Neural progenitor cell (in vitro differentiated cells): ENCODE data around the gene FGFR3. TPM values are rescaled to one million over a fixed set of nuclear protein-coding genes. Genes with fewer than 3 reads are reported as not detected.

ENCODE experiments used
- DNase-seq: peaks from one replicate; pipeline ENCODE4 v3.0.0-alpha.2; 2016; ENCODE audit warnings: low spot score
- H2AFZ ChIP-seq: fragments of 200-600 bp; sonication (generic); replicated peaks from 2 replicates; pipeline ENCODE4 v1.6.1; 2016; ENCODE audit warnings: antibody characterized with exemption
- H3F3A ChIP-seq: fragments of 200-600 bp; sonication (generic); 2 replicates; pipeline ENCODE4 v1.6.1; 2016; ENCODE audit warnings: antibody characterized with exemption, low read depth
- H3K27ac ChIP-seq: fragments of 200-600 bp; sonication (generic); 2 replicates; pipeline ENCODE4 v1.5.1; 2016; ENCODE audit warnings: mild to moderate bottlenecking
- H3K27me3 ChIP-seq: fragments of 200-600 bp; sonication (generic); 2 replicates; pipeline ENCODE4 v1.6.1; 2016; ENCODE audit warnings: mild to moderate bottlenecking, moderate library complexity
- H3K36me3 ChIP-seq: fragments of 200-600 bp; sonication (generic); 2 replicates; pipeline ENCODE4 v1.5.1; 2016
- H3K4me1 ChIP-seq: fragments of 200-600 bp; sonication (generic); 2 replicates; pipeline ENCODE4 v1.6.1; 2016; ENCODE audit warnings: mixed run types
- H3K4me2 ChIP-seq: fragments of 200-600 bp; sonication (generic); 2 replicates; pipeline ENCODE4 v1.6.1; 2016
- H3K4me3 ChIP-seq: fragments of 200-600 bp; sonication (generic); 2 replicates; pipeline ENCODE4 v1.5.1; 2016
- H3K79me2 ChIP-seq: fragments of 200-600 bp; sonication (generic); 2 replicates; pipeline ENCODE4 v1.6.1; 2016; ENCODE audit warnings: low read depth
- H3K9ac ChIP-seq: fragments of 200-600 bp; sonication (generic); 2 replicates; pipeline ENCODE4 v1.6.1; 2016
- H3K9me3 ChIP-seq: fragments of 200-600 bp; sonication (generic); 2 replicates; pipeline ENCODE4 v1.5.1; 2016; ENCODE audit warnings: low read depth
- H4K20me1 ChIP-seq: fragments of 200-600 bp; sonication (generic); 2 replicates; pipeline ENCODE4 v1.6.1; 2016; ENCODE audit warnings: low read depth
- H3K27ac Mint-ChIP-seq: 3 replicates; pipeline ENCODE4 v1.8.0; 2021; ENCODE audit warnings: mixed read lengths
- H3K27me3 Mint-ChIP-seq: 2 replicates; pipeline ENCODE4 v1.8.0; 2022; ENCODE audit warnings: low read depth, mild to moderate bottlenecking, inconsistent platforms, moderate library complexity, mixed read lengths; ENCODE audit not compliant: insufficient read depth
- H3K36me3 Mint-ChIP-seq: 3 replicates; pipeline ENCODE4 v1.8.0; 2021; ENCODE audit warnings: mixed read lengths
- H3K4me1 Mint-ChIP-seq: 3 replicates; pipeline ENCODE4 v1.8.0; 2021; ENCODE audit warnings: mixed read lengths
- H3K4me3 Mint-ChIP-seq: 3 replicates; pipeline ENCODE4 v1.8.0; 2021; ENCODE audit warnings: mild to moderate bottlenecking, moderate library complexity, mixed read lengths
- H3K9me3 Mint-ChIP-seq: 3 replicates; pipeline ENCODE4 v1.8.0; 2020; ENCODE audit warnings: mixed read lengths
- EZH2 ChIP-seq: fragments of 200-600 bp; sonication (generic); IDR thresholded peaks from 2 replicates; pipeline ENCODE4 v1.6.1; 2017; ENCODE audit warnings: antibody characterized with exemption, mild to moderate bottlenecking, moderate library complexity
- EZH2phosphoT487 ChIP-seq: fragments of 200-600 bp; sonication (generic); IDR thresholded peaks from 2 replicates; pipeline ENCODE4 v1.6.1; 2017; ENCODE audit warnings: antibody characterized with exemption
- total RNA-seq: library from RNA; depleted of rRNA; stranded (reverse); fragments of >200 nt; gene quantifications from 2 replicates; pipeline ENCODE4 v1.2.3, GENCODE V29; 2015; ENCODE audit warnings: low replicate concordance
- TF ChIP-seq, protein P1 (sequence below): fragments of 200-600 bp; sonication (generic); IDR thresholded peaks from 2 replicates; pipeline ENCODE4 v1.5.1; 2017; ENCODE audit warnings: antibody characterized with exemption, mild to moderate bottlenecking

FGFR3 gene
- total RNA-seq, 1 donor from 2014 or later: 4.8 TPM

DNA sequence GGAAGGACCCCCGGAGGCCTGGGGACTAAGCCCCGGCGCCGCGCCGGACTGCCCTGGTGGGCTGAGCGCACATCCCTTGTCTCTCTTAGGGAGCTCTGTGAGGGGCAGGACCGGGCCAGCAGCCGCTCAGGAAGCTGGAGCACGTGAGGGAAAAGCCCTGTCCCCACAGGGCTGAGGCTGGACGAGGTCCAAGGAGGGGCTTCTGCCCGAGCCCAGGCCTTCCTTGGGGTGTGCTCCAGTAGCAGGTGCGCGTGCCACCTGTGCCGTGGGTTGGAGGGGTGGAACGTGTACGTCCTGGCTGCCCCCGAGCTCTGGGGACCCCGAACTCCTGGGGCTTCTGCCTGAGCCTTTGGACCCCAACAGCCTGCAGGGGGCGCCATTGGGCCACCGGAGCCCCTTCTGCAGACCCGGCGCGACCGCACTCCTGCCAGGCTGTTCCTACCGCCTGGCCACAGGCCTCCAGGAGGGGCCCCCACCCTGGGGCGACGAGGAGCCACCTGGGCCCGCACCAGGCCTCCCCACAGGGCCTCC, 44.6 kb upstream of the FGFR3 start:
- peaks cover 4% of the 10 kb centered on the region for H3K36me3 Mint-ChIP-seq
- H2AFZ ChIP-seq: peak overlapping the region; percentile 90
- H3F3A ChIP-seq: peaks cover 30% of the 10 kb centered on the region
- peak overlapping the region; percentile 26 for H3K4me3 ChIP-seq
- no peaks in the 10 kb centered on the region for H3K79me2 ChIP-seq
- peak; percentile 92 for DNase-seq
- H3K27ac ChIP-seq: no peak overlapping the region
- H3K9me3 ChIP-seq: no peaks in the 10 kb centered on the region
- H3K4me2 ChIP-seq: peak overlapping the region; percentile 70
- peaks cover 2% of the 10 kb centered on the region for H3K27me3 Mint-ChIP-seq
- TF ChIP-seq, protein P1, sequence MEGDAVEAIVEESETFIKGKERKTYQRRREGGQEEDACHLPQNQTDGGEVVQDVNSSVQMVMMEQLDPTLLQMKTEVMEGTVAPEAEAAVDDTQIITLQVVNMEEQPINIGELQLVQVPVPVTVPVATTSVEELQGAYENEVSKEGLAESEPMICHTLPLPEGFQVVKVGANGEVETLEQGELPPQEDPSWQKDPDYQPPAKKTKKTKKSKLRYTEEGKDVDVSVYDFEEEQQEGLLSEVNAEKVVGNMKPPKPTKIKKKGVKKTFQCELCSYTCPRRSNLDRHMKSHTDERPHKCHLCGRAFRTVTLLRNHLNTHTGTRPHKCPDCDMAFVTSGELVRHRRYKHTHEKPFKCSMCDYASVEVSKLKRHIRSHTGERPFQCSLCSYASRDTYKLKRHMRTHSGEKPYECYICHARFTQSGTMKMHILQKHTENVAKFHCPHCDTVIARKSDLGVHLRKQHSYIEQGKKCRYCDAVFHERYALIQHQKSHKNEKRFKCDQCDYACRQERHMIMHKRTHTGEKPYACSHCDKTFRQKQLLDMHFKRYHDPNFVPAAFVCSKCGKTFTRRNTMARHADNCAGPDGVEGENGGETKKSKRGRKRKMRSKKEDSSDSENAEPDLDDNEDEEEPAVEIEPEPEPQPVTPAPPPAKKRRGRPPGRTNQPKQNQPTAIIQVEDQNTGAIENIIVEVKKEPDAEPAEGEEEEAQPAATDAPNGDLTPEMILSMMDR: peak; percentile 92
- TF ChIP-seq EZH2phosphoT487 (no peak), EZH2 (no peak)
- H3K9ac ChIP-seq: no peak overlapping the region
- no peaks in the 10 kb centered on the region for H3K9me3 Mint-ChIP-seq
- no peaks in the 10 kb centered on the region for H3K36me3 ChIP-seq
- peaks cover 6% of the 10 kb centered on the region for H3K27me3 ChIP-seq
- peaks cover 3% of the 10 kb centered on the region for H3K4me1 Mint-ChIP-seq
- H3K4me3 Mint-ChIP-seq: no peak overlapping the region
- H3K4me1 ChIP-seq: peaks cover 10% of the 10 kb centered on the region
- no peak overlapping the region for H3K27ac Mint-ChIP-seq
- peaks cover 20% of the 10 kb centered on the region for H4K20me1 ChIP-seq

DNA sequence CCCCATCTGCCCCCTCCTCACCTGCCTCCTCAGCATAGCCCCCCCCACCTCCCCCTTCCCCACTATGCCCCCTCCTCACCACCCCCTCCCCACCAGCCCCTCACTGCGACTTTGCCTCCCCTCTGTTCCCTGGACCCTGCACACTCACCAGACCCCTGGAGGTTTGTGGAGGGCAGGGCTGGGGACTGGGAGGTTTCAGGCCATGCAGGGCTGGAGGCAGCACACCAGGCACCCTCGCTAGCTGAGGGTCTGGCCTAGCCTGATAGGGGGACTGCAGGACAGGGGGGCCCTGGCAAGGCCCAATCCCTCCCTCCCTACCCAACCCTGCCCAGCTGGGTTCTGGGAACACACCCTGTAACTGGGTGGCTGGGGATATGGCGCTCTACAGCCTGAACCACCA, 43.7 kb upstream of the FGFR3 start:
- no peak overlapping the region for H3K27ac Mint-ChIP-seq
- TF ChIP-seq EZH2phosphoT487 (no peak), EZH2 (no peak)
- TF ChIP-seq, protein P1: no peak
- Histone ChIP-seq H3F3A (peaks cover 28% of the 10 kb centered on the region), H2AFZ (no peak overlapping the region), H3K79me2 (no peaks in the 10 kb centered on the region), H3K9ac (no peak overlapping the region), H3K4me2 (no peak overlapping the region), H4K20me1 (peaks cover 20% of the 10 kb centered on the region), H3K4me3 (no peak overlapping the region), H3K27ac (no peak overlapping the region), H3K4me1 (peaks cover 10% of the 10 kb centered on the region), H3K9me3 (no peaks in the 10 kb centered on the region), H3K27me3 (peaks cover 6% of the 10 kb centered on the region), H3K36me3 (no peaks in the 10 kb centered on the region)
- H3K27me3 Mint-ChIP-seq: peaks cover 2% of the 10 kb centered on the region
- peaks cover 3% of the 10 kb centered on the region for H3K4me1 Mint-ChIP-seq
- H3K36me3 Mint-ChIP-seq: peaks cover 2% of the 10 kb centered on the region
- H3K9me3 Mint-ChIP-seq: no peaks in the 10 kb centered on the region
- H3K4me3 Mint-ChIP-seq: no peak overlapping the region
- no peak for DNase-seq

DNA sequence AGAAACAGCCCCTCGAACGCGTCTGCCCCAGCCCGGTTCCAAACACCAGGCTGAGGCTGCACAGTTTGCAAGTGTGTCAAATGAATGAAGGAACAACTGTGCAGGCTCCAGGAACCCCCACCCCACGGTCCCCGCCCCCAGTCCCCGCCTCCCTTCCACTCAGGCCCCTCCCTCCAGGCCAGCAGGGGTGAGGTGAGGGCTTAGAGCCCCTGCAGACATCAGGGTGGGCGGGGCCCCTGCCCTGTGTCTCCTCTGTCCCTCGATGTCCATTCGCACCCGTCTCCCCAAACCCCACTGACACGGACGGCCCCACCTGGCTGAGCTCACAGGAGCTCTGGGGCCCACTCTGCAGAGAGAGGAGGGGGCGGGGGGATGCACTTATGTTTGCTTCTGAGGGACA, 43.3 kb upstream of the FGFR3 start:
- Histone ChIP-seq H3K9ac (no peak overlapping the region), H3K27ac (no peak overlapping the region), H3K27me3 (peaks cover 6% of the 10 kb centered on the region), H4K20me1 (peaks cover 17% of the 10 kb centered on the region), H3K9me3 (no peaks in the 10 kb centered on the region), H3K4me3 (no peak overlapping the region), H3K4me1 (peaks cover 10% of the 10 kb centered on the region), H3F3A (peaks cover 24% of the 10 kb centered on the region), H3K4me2 (no peak overlapping the region), H3K36me3 (no peaks in the 10 kb centered on the region), H3K79me2 (no peaks in the 10 kb centered on the region), H2AFZ (no peak overlapping the region)
- TF ChIP-seq EZH2phosphoT487 (no peak), EZH2 (no peak)
- TF ChIP-seq, protein P1: no peak
- Mint-ChIP-seq H3K27me3 (peaks cover 2% of the 10 kb centered on the region), H3K9me3 (no peaks in the 10 kb centered on the region), H3K4me3 (no peak overlapping the region), H3K4me1 (peaks cover 3% of the 10 kb centered on the region), H3K27ac (no peak overlapping the region), H3K36me3 (peaks cover 1% of the 10 kb centered on the region)
- DNase-seq: no peak
